Nephron (organoid): ENCODE measurements around the gene LSR.

ENCODE experiments used
- H3K27ac Mint-ChIP-seq, 3 experiments: 2 replicates each; pipeline ENCODE4 v1.8.0; 2020; ENCODE audit warnings: mixed read lengths in 3 of 3, mild to moderate bottlenecking in 2 of 3, moderate library complexity in 1 of 3
- H3K27me3 Mint-ChIP-seq: 2 replicates; pipeline ENCODE4 v1.8.0; 2021; ENCODE audit warnings: low read depth, mild to moderate bottlenecking, moderate library complexity, mixed read lengths
- H3K36me3 Mint-ChIP-seq: 2 replicates; pipeline ENCODE4 v1.8.0; 2020; ENCODE audit warnings: low read depth, mixed read lengths
- H3K4me1 Mint-ChIP-seq: 2 replicates; pipeline ENCODE4 v1.8.0; 2020; ENCODE audit warnings: mixed read lengths
- H3K4me3 Mint-ChIP-seq, 3 experiments: 2 replicates each; pipeline ENCODE4 v1.8.0; 2020; ENCODE audit warnings: mild to moderate bottlenecking in 3 of 3, mixed read lengths in 3 of 3, moderate library complexity in 2 of 3
- H3K9me3 Mint-ChIP-seq: 2 replicates; pipeline ENCODE4 v1.8.0; 2020; ENCODE audit warnings: mixed read lengths
- CTCF ChIP-seq, 3 experiments: fragments of 200-600 bp; sonication (generic); IDR thresholded peaks; one replicate each; pipeline ENCODE4 v1.5.0; 2021; ENCODE audit warnings: antibody characterized with exemption in 3 of 3; ENCODE audit not compliant: unreplicated experiment in 3 of 3

The LSR gene

GRCh38 chr19:35310331-35310730 is 61.5 kb downstream of the LSR start:
- Mint-ChIP-seq H3K36me3 (no peaks in the 10 kb centered on the region), H3K4me3 (peak overlapping the region; percentile 34 to 60 (median 48)), H3K9me3 (no peaks in the 10 kb centered on the region), H3K27ac (peak overlapping the region; percentile 79 to 98 (median 87)), H3K27me3 (no peaks in the 10 kb centered on the region), H3K4me1 (peaks cover 50% of the 10 kb centered on the region)
- TF ChIP-seq CTCF (IDR thresholded peaks at IDR 0.05; ENCODE audit: unreplicated experiment in 3 of 3) = no peak

DNA sequence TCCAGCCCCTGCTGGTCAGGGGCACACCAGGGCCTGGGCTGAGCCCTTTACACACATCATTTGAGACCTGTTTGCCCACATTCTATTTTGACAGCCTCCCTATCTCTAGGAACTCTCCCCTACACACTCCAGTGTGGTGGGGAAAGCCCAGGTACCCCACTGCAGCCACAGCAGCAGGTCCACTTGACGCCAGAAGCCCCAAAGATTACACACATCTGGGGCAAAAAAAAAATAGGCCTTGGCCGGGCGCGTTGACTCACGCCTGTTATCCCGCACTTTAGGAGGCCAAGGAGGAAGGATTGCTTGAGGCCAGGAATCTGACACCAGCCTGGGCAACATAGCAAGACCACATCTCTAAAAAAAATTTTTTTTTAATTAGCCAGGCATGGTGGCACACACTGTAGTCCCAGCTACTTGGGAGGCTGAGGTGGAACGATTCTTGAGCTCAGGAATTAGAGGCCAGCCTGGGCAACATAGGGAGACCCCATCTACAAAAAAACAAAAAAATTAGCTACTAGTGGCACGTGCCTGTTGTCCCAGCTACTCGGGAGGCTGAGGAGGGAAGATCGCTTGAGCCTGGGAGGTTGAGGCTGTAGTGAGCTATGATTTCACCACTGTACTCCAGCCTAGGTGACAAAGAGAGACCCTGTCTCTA is 62.1 kb downstream of the LSR start:
- no peak for TF ChIP-seq CTCF (IDR thresholded peaks at IDR 0.05; ENCODE audit: unreplicated experiment in 3 of 3)
- H3K36me3 Mint-ChIP-seq = no peaks in the 10 kb centered on the region
- no peaks in the 10 kb centered on the region for H3K27me3 Mint-ChIP-seq

DNA sequence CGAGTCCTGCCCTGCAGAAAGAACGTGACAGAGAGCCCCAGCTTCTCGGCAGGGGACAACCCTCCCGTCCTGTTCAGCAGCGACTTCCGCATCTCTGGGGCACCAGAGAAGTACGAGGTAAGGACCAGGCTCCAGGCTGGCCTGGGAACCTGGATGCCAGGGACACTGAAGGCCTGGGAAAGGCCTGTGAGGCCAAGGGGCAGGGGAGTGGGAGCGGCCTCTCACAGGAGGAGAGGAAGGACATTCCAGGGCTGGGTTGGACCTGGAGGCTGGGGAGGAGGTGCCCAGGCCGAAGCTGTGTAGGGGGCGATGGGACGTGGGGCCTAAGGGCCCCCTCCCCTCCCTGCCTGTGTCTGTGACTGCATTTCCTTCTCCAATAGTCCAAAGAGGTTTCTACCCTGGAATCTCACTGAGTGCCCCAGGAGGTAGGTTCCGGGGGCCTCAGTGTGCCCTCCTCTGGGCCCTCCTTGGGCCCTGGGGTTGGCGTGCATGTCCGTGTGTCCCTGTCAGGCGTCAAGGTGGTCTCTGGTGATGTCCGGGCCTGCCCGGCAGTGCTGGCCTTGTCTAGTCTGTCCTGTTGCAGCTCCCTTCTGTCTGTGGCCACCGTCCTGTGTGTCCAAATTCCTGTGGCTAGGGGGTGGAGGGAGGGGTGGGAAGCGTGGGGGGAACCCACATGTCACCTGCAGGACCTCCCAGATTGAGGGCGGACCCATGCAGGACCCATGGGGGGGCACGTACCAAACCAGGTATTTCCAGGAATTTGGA is 63.3 kb downstream of the LSR start:
- no peaks in the 10 kb centered on the region for H3K36me3 Mint-ChIP-seq
- TF ChIP-seq CTCF (IDR thresholded peaks at IDR 0.05; ENCODE audit: unreplicated experiment in 3 of 3) = no peak
- peak overlapping the region; percentile 43 to 98 (median 78) for H3K27ac Mint-ChIP-seq
- H3K4me3 Mint-ChIP-seq = peak overlapping the region in 1 of 3 experiments; percentile 19
- peaks cover 48% of the 10 kb centered on the region for H3K4me1 Mint-ChIP-seq
- H3K27me3 Mint-ChIP-seq = no peaks in the 10 kb centered on the region
- no peaks in the 10 kb centered on the region for H3K9me3 Mint-ChIP-seq

More for the DNA sequence above, 62.1 kb downstream of the LSR start:
- Mint-ChIP-seq H3K27ac (peak overlapping the region; percentile 79 to 98 (median 87)), H3K4me3 (peak overlapping the region in 2 of 3 experiments; percentile 48 to 60), H3K9me3 (no peaks in the 10 kb centered on the region), H3K4me1 (peaks cover 54% of the 10 kb centered on the region)

- Mint-ChIP-seq H3K27ac (peak overlapping the region; percentile 29 to 63 (median 57)), H3K27me3 (no peaks in the 10 kb centered on the region), H3K4me3 (no peak overlapping the region), H3K36me3 (no peaks in the 10 kb centered on the region), H3K4me1 (peaks cover 39% of the 10 kb centered on the region), H3K9me3 (no peaks in the 10 kb centered on the region)
- TF ChIP-seq CTCF (IDR thresholded peaks at IDR 0.05; ENCODE audit: unreplicated experiment in 3 of 3) = no peak
Observed at GRCh38 chr19:35313587-35313986, 64.8 kb downstream of the LSR start.

DNA sequence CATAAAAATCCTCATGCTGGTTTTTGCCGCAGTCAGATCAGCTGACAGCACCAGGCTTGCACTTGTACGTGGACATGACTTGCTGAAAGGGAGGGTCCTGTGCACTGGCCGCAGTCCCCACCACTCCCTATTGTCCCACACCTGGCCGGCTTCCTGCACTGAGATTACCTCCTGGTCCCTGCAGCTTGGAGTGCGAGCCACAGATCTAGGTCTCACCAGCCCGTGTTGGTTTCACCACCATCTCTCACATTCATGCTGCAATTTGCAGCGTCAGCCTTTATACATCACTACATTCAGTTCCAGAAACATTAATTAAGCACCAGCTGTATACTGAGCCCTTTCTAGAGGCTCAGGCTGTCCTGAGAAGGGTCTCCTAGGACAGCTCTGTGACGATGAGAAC is 65.2 kb downstream of the LSR start:
- H3K36me3 Mint-ChIP-seq = no peaks in the 10 kb centered on the region
- no peaks in the 10 kb centered on the region for H3K9me3 Mint-ChIP-seq
- H3K4me3 Mint-ChIP-seq = no peak overlapping the region
- peaks cover 35% of the 10 kb centered on the region for H3K4me1 Mint-ChIP-seq
- H3K27ac Mint-ChIP-seq = peak overlapping the region; percentile 41 to 71 (median 63)
- H3K27me3 Mint-ChIP-seq = no peaks in the 10 kb centered on the region
- no peak for TF ChIP-seq CTCF (IDR thresholded peaks at IDR 0.05; ENCODE audit: unreplicated experiment in 3 of 3)
